Kidney (tissue), 14 donors: ENCODE data around the gene UPB1. TPM values are rescaled to one million over a fixed set of nuclear protein-coding genes. Genes with fewer than 3 reads are reported as not detected.

ENCODE experiments used
- DNase-seq, 5 donors: peaks; one replicate each; pipeline ENCODE4 v3.0.0-alpha.2; 2013 to 2020
- FAIRE-seq: peaks from 2 replicates; lab custom pipeline; 2012; peaks lifted over from hg19 to GRCh38; lab: Jason Lieb, UNC
- H3K27ac ChIP-seq, 2 donors: one replicate each; pipeline ENCODE4 v1.7.0; 2013; ENCODE audit warnings: low read depth in 2 of 2, low read length in 2 of 2, inconsistent platforms in 1 of 2
- H3K27me3 ChIP-seq: one replicate; pipeline ENCODE4 v1.7.1; 2013; ENCODE audit warnings: low read length, inconsistent platforms; ENCODE audit not compliant: control insufficient read depth, insufficient read depth
- H3K36me3 ChIP-seq, 3 donors: one replicate each; pipeline versions ENCODE4 v1.7.0 to v1.7.1; 2013; ENCODE audit warnings: low read length in 3 of 3, control low read depth in 1 of 3, inconsistent platforms in 1 of 3; ENCODE audit not compliant: insufficient read depth in 3 of 3, control insufficient read depth in 2 of 3
- H3K4me1 ChIP-seq, 3 donors: one replicate each; pipeline versions ENCODE4 v1.7.0 to v1.7.1; 2013; ENCODE audit warnings: low read length in 3 of 3, inconsistent platforms in 1 of 3, low read depth in 1 of 3; ENCODE audit not compliant: control insufficient read depth in 2 of 3, insufficient read depth in 2 of 3
- H3K4me3 ChIP-seq, 3 donors: one replicate each; pipeline versions ENCODE4 v1.7.0 to v1.8.1; 2013; ENCODE audit warnings: low read length in 3 of 3, control low read depth in 1 of 3, inconsistent platforms in 1 of 3
- H3K9ac ChIP-seq, 3 donors: one replicate each; pipeline versions ENCODE4 v1.7.0 to v1.7.1; 2013; ENCODE audit warnings: low read length in 3 of 3, control low read depth in 1 of 3, inconsistent platforms in 1 of 3
- H3K9me3 ChIP-seq, 3 donors: one replicate each; pipeline versions ENCODE4 v1.7.0 to v1.7.1; 2013; ENCODE audit warnings: low read length in 3 of 3, control low read depth in 1 of 3, inconsistent platforms in 1 of 3; ENCODE audit not compliant: control insufficient read depth in 2 of 3, insufficient read depth in 1 of 3
- intact Hi-C: fragments of 100-400 bp; cut with DNase I; formaldehyde crosslinking; loops from one replicate; pipeline ENCODE4 v1.11.1; 2022
- polyA plus RNA-seq: library from polyadenylated mRNA; stranded (reverse); fragments of 350-450 nt; fragmentation: Illumina TruSeq; extraction: RNeasy Lipid Tissue Mini Kit (QIAGEN cat#74804); gene quantifications from one replicate; pipeline ENCODE4 v1.2.3, GENCODE V29; 2014; ENCODE audit warnings: low read depth, low replicate concordance; ENCODE audit not compliant: insufficient read depth
- total RNA-seq: library from RNA; stranded (reverse); fragmentation: NEBNext Ultra II Directional; extraction: Animal tissue kit (Norgen Biotek cat#: 25700); gene quantifications from one replicate; pipeline ENCODE4 v1.2.1, GENCODE V29; 2021
- TF ChIP-seq, protein P1 (sequence below): IDR thresholded peaks from 3 replicates; pipeline ENCODE4 v1.5.1; 2012; ENCODE audit warnings: mild to moderate bottlenecking, moderate library complexity, borderline replicate concordance; ENCODE audit not compliant: insufficient read depth; ENCODE audit errors: extremely low read depth
- donor health status: control.
- donor health status: control.
- donor health status: control.
- donor health status: control.
- donor health status: control.
- donor health status: DM: yes; HTN: yes; CAD: no.
- donor health status: Normal renal cell carcinoma (clear cell type).

The UPB1 gene
- total and polyA plus RNA-seq, 2 donors from 2014 or later = 1.0 to 64.6 TPM

DNA sequence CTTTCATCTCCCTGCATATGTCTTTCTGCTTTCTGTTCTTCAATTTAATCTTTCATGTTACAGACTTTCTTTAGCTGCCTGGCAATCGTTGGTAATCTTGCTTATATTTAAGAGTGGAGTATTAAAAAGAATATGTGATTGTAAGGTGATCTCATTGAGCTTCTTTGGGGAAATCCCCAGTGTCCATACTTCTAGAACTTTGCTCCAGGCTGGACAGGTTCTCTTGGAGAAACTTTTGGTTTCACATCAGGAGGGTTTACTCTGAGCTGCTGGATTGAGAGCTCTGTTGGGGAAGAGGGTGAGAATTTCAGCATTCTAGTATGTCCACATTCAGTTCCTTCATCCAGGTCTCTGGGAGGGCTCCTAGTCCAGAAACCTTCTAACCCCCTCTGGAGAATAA is 81.6 kb downstream of the UPB1 start:
- TF ChIP-seq, protein P1, sequence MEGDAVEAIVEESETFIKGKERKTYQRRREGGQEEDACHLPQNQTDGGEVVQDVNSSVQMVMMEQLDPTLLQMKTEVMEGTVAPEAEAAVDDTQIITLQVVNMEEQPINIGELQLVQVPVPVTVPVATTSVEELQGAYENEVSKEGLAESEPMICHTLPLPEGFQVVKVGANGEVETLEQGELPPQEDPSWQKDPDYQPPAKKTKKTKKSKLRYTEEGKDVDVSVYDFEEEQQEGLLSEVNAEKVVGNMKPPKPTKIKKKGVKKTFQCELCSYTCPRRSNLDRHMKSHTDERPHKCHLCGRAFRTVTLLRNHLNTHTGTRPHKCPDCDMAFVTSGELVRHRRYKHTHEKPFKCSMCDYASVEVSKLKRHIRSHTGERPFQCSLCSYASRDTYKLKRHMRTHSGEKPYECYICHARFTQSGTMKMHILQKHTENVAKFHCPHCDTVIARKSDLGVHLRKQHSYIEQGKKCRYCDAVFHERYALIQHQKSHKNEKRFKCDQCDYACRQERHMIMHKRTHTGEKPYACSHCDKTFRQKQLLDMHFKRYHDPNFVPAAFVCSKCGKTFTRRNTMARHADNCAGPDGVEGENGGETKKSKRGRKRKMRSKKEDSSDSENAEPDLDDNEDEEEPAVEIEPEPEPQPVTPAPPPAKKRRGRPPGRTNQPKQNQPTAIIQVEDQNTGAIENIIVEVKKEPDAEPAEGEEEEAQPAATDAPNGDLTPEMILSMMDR = no peak
- intact Hi-C loops = no loop called here
- DNase-seq (no peak), FAIRE-seq (no peak)
- Histone ChIP-seq H3K27me3 (no peaks in the 10 kb centered on the region), H3K4me3 (no peak overlapping the region), H3K36me3 (peaks cover 6 to 27% (median 11%) of the 10 kb centered on the region in 3 donors), H3K9ac (no peak overlapping the region), H3K4me1 (peaks cover 4 to 10% (median 7%) of the 10 kb centered on the region in 3 donors), H3K27ac (no peak overlapping the region), H3K9me3 (no peaks in the 10 kb centered on the region)

Other genes with a start within 250 kb of the UPB1 start
- gene SPECC1L, start 224.5 kb upstream of the UPB1 start, total RNA-seq = 65.8 TPM
- 11.1 TPM for gene SPECC1L, start 224.5 kb upstream of the UPB1 start, polyA plus RNA-seq
- gene ADORA2A, start 67.7 kb upstream of the UPB1 start, total RNA-seq = 6.9 TPM
- gene ADORA2A, start 67.7 kb upstream of the UPB1 start, polyA plus RNA-seq = 6.1 TPM
- 150 TPM for gene GUCD1, start 59.8 kb downstream of the UPB1 start, total RNA-seq
- gene GUCD1, start 59.8 kb downstream of the UPB1 start, polyA plus RNA-seq = 111 TPM
- gene SNRPD3, start 60.7 kb downstream of the UPB1 start, total RNA-seq = 73.7 TPM
- 136 TPM for gene SNRPD3, start 60.7 kb downstream of the UPB1 start, polyA plus RNA-seq
- 47.6 TPM for gene LRRC75B, start 97.7 kb downstream of the UPB1 start, total RNA-seq
- gene LRRC75B, start 97.7 kb downstream of the UPB1 start, polyA plus RNA-seq = 23.4 TPM
- 169 TPM for gene GGT1, start 107.9 kb downstream of the UPB1 start, total RNA-seq
- gene GGT1, start 107.9 kb downstream of the UPB1 start, polyA plus RNA-seq = 153 TPM